AG10803 (cell line): ENCODE measurements around the gene HYDIN.

Experiments used
- DNase-seq: peaks from one replicate; pipeline ENCODE4 v3.0.0; 2010; ENCODE audit warnings: low read depth
- H3K4me3 ChIP-seq: 2 replicates; pipeline ENCODE4 v1.5.1; 2011; ENCODE audit warnings: mild to moderate bottlenecking, low read length, control low read depth
- CTCF ChIP-seq: conservative IDR thresholded peaks from 2 replicates; pipeline ENCODE4 v1.5.1; 2011; ENCODE audit warnings: mild to moderate bottlenecking, low read length, control low read depth, inconsistent platforms

The HYDIN gene

GRCh38 chr16:71230122-71230845, at the start of gene HYDIN:
Gene HYDIN (minus strand): TSS chr16:71230722. CDS start chr16:71186895, 43,827 bp downstream.
- TF ChIP-seq CTCF: no peak
- DNase-seq: peak; percentile 24
- no peak within 1 kb of the TSS; the same call in 1 of the 2 replicates for H3K4me3 ChIP-seq

- TF ChIP-seq CTCF: no peak
- H3K4me3 ChIP-seq: no peak overlapping the region
- DNase-seq: no peak
Measured at GRCh38 chr16:71276589-71277334, 46.2 kb upstream of the HYDIN start.

GRCh38 chr16:71273384-71273783, 42.9 kb upstream of the HYDIN start:
- no peak for TF ChIP-seq CTCF
- DNase-seq: no peak
- H3K4me3 ChIP-seq: no peak overlapping the region

- no peak for TF ChIP-seq CTCF
- H3K4me3 ChIP-seq: no peak overlapping the region
Measured at GRCh38 chr16:71264299-71264698, 33.8 kb upstream of the HYDIN start.

GRCh38 chr16:71263582-71263981, 33.1 kb upstream of the HYDIN start:
- TF ChIP-seq CTCF: no peak
- no peak for DNase-seq
- no peak overlapping the region for H3K4me3 ChIP-seq

More at GRCh38 chr16:71264299-71264698, 33.8 kb upstream of the HYDIN start:
- no peak for DNase-seq

GRCh38 chr16:71262391-71262790, 31.9 kb upstream of the HYDIN start:
- no peak overlapping the region for H3K4me3 ChIP-seq
- no peak for DNase-seq
- no peak for TF ChIP-seq CTCF

GRCh38 chr16:71260995-71261394, 30.5 kb upstream of the HYDIN start:
- no peak for TF ChIP-seq CTCF
- no peak for DNase-seq
- no peak overlapping the region for H3K4me3 ChIP-seq
